Suppressor macrophage treated with lipopolysaccharide for 1 hour (primary cell): Measurements from ENCODE around the gene KRT3.
"Not testable (repeated sequence)": the region's sequence is repeated elsewhere in the genome, so short reads cannot be mapped to it uniquely, and the experiment has no call there.

ENCODE experiments used
- DNase-seq, 3 donors: peaks; one replicate each; pipeline ENCODE4 v3.0.0-alpha.2; 2020 to 2022

The KRT3 gene

DNA sequence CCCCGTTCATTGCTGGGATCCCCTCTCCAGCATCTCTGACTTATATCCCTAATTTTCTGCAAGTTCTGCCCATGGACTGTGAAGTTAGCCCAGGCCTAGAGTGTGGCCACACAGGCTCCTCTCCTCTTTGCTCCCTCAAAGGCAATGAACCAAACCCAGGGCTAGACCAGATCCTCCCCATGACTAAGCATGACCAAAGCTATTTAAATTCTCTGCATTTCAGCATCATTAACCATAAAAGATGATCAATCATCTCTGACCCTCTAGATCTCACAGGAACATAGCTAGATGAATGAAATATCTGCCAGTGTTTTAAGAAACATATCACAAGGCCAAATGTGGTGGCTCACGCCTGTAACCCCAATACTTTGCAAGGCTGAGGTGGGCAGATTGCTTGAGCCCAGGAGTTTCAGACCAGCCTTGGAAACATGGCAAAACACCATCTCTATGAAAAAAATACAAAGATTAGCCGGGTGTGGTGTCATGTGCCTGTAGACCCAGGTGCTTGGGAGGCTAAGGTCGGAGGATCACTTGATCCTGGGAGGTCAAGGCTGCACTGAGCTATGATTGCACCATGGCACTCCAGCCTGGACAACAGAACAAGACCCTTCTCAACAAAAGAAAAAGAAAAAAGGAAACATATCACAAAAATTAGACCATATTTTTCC is 2.2 kb upstream of the KRT3 start:
- DNase-seq, result no peak

DNA sequence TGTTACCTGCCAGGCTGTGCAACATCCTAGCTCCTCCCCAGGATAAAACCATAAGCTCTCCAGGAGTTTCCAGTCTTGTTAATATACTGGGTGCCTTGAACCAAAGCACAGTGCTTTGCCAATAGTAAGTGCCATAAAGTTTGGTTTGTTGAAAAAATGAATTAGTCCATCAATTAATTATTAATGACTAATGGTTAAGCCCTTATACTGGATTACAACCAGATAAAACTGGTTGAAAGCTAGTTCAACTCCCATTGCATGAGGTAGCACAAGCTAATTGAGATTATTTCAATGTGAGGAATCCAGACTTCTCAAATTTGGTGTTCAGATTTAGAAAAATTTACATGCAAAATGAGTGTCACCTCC is 1.6 kb upstream of the KRT3 start:
- no peak for DNase-seq

DNA sequence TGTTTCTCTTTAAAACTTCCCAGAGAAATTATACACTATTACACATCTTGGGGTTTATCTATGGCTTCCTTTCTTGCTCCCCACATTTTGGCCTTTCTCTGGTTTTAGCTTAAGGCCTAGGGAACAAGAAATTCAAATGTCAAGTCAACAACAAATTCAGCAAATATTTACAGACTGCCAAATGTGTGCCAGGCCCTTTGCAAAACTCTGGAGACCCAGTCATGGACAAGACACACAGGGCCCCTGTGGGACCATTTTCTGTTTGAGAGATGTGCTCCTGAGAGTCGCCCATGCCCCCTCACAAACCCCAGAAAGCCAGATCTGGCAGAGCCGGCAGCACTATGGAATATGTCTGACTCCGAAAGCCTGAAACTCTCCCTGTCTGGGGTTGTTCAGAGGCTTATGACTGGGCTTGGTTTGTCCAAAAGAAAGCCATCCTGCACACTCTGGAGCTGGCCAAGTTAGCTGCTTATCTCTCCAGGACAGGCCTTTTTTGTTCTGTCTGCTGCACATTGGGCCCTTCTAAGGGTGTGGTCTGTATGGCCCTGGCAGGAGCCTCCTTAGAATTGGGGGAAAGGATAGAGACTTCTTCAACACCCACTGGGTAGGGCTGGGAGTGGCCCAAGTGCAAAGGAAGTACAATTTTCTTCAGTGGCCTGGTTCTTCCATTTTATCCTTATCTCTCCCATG is 1.1 kb upstream of the KRT3 start:
- DNase-seq, result no peak

GRCh38 chr12:52796429-52796794 is 495 bp upstream of the KRT3 start:
- DNase-seq, result no peak

DNA sequence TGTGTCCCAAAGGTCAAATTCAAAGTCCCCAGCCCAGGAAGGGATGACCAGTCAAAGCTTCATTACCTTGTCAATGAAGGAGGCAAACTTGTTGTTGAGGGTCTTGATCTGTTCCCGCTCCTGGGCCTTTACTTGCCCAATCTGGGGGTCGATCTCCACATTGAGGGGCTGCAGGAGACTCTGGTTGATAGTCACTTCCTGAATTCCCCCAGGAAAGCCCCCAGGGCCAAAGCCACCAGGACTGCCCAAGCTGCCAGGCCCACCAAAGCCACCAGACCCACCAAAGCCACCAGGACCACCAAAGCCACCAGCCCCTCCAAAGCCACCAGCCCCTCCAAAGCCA is 614 bp downstream of the KRT3 start:
- DNase-seq, result not testable (repeated sequence)

DNA sequence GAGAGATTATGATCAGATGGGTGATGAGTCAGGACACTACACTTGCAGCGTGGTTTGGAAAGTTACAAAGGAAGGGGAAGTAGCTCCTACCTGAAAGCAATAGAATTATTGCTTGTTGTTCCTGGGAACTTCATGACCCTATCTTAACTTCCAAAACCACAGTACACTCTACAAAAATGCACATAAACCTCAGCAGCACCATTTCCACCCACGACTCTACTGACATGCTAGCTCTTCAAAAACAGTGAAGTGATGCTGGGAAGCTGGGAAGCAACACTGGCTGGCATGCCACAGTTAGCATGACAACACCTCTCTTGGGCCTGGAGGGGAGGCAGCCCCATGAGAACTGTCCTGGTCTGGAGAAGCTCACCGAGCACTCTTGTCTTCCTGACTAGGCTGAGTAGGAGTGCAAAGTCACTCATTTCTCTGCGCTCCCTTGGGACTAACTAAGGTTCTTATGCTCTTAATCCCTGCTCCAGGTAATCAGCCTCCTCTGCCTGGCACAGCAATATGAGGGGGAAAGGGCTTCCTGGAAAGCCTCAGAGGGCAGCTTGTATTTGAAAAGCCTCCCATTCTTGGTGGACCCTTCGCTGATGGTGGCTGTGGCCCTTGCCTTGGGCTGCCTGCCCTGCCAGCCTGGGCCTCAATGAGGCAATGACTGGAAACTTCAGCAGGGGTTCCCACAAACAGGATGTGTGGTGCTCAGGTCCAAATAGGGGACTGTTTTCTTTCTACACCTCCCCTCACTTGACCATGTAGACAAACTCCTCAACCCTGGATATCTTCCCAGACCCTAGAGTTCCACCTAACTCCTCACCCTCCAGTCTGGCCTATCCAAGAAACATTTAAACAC is 1.2 kb downstream of the KRT3 start:
- peak in 2 of 3 donors; percentile 20 to 29 for DNase-seq

DNA sequence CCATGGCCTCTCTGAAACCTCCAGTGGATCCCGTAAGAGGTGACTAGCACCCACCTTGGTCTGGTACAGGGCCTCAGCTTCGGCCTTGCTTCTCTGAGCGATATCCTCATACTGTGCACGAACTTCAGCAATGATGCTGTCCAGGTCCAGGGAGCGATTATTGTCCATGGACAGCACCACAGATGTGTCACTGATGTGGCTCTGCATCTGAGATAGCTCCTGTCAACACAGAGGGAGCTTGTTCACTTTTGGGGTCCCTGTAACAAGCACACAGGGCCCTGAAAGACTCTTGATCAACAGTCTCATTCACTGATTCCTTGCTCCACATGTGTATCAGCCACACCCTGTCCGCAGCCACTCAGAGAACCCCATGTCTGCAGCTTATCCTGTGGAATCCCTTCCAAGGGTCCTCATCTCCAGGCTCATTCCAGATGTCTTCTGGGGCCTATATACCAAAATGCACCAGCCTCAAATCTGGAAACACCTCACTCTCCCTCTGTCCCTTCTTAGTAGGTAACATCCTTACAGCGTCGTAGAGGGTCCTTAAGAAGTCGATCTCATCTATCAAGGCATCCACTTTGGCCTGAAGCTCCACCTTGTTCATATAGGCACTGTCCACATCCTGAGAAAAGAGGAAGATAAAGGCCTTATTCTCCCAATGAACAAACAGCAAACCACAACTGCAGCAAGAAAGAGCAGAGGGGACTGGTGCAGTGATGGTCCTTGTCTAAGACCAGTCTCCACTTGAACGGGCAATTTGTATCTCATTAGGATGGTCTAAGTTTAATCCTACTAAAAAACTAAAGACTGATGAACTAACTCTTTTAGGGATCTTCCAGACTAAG is 3.5 kb downstream of the KRT3 start:
- DNase-seq, result no peak

DNA sequence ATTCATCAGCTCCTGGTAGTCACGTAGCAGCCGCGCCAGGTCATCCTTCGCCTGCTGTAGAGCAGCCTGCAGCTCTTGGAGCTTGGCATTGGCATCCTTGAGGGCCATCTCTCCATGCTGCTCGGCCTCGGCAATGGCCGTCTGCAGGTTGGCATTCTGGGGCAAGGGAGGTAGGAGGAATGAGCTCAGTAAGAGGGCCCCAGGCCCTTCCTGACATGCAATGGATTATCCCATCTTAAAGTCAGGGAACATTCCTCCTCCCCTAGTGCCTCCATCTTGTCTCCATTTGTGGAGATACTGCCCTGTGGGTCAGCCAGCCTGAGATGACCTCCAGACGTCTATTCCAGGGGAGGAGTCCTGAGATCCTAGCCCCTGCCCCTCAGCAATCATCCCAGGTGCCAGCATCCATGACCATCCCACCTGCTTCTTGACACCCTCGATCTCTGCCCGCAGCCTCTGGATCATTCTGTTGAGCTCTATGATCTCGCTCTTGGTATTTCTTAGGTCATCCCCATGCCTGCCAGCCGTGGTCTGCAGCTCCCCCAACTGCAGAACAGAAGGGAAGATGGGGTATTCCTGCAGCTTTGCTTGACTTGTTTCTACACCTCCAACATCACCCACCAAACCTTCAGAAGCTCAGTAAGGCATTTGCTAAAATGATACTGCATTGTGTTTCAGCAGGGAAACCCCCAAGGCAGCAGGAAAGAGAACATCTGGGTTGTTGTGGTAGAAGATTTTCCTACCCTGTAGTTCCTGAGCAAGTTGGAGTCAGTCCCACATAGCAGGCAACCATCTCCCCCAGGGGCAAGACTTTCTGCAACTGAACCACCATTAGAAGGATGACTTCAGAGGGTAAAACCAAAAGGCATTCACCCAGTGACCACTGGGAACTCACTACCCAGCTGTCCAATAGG is 4.4 kb downstream of the KRT3 start:
- DNase-seq, result no peak

GRCh38 chr12:52790427-52791270 is 5.3 kb downstream of the KRT3 start:
- no peak for DNase-seq

DNA sequence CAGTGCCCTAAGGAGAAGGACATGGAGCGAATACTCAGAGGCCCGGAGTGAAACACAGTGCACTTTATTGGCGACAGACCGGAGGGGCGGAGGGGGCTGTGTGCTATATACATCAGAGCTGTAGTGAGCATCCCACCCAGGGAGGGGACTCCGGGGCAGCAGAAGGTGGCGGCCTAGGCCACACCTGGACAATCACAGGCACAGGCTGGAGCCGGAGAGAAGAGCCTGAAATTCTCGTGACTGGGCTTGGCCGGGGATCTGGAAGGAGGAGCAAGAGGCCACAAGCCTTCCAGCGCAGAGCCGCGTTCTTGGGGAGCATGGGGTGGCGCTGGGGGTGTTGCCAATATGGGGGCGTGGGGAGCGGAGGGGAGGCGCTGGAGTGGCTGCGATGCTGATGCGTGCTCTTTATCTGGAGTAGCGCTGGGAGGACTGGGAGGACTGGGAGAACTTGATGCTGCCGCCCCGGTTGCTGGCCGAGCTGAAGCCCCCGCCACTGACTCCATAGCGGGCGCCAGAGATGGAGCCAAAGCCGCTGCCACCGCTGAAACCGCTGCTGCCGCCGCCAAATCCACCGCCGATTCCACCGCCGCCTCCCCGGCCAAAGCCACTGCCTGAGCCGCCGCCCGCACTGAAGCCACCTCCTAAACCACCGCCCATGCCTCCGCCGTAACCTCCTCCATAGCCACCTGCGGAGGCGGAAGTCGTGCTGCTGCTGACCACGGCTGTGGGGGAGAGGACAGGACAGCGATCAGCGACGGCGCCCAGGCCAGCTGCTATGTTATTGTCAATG is 6.1 kb downstream of the KRT3 start:
- DNase-seq, result peak in 1 of 3 donors; percentile 7

GRCh38 chr12:52788876-52789636 is 6.9 kb downstream of the KRT3 start:
- no peak for DNase-seq

GRCh38 chr12:52788192-52788875 is 7.6 kb downstream of the KRT3 start:
- DNase-seq, result no peak

GRCh38 chr12:52787324-52788191 is 8.4 kb downstream of the KRT3 start:
- DNase-seq, result no peak

GRCh38 chr12:52784909-52785308 is 11.0 kb downstream of the KRT3 start:
- DNase-seq, result no peak

GRCh38 chr12:52783563-52784316 is 12.2 kb downstream of the KRT3 start:
- DNase-seq, result no peak

DNA sequence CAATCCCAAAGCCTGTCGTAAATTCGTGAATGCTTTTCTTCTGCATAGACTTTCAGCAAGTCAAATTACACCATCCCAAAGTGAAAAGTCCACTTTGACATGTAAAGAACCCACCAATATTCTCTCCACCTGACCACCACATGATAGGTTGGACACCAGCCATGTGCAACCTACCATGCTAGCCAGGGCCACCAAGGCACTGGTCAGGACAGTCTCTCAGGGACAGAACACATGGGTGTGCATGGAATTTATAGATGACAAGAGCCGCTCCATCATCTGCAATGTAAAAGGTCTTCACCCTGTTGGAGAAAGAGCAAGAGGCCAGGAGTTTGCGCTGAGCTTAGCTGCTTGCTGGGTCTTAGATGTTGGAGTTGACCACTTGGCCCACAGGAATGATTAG is 13.4 kb downstream of the KRT3 start:
- DNase-seq, result no peak
